ENCODE measurements around the gene STING1. TPM values are rescaled to one million over a fixed set of nuclear protein-coding genes. Genes with fewer than 3 reads are reported as not detected.
"Not testable (repeated sequence)": the region's sequence is repeated elsewhere in the genome, so short reads cannot be mapped to it uniquely, and the experiment has no call there.

The STING1 gene
- polyA plus RNA-seq (2013, experiment 1 of 2) = 0.34 TPM
- 0.28 TPM for polyA plus RNA-seq (2013, experiment 2 of 2)

DNA sequence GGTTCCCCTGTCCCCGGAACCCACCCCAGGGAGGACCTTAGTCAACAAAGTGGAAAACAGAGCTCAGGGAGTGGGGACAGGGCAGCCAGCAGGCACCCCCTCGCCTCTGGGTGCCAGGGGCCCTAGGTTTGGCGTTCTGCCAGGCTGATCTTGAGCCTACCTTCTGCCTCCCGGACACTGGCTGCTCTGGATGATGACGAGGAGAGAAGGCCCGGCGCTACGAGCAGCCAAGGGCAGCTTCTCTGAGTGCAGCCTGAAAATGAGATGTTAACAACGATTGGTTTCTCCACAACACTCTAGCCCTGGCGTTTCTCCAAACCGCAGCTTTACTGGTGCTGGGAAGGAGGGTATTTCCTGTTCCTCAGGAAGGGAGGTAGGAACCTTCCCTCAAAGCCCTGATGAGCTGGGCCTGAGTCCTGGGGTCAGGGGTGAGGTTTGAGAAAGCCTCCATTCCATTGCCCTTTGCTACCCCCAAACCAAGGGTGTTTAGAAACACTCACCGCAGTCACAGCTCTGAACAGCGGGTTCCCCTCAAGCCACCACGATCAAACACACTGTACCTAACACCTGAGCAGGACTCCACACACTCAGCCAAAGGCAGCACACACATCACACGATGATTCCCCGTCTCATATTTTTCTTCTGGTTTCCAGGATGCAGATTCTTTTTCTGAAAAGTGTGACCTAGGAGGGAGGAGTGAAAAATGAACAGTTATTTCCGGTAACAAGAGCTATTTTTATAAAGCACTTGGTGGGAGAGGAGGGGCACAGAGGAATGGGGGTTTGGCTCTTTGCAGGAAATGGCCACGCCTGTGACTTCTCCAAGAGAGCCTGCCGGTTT lies at the start of gene STING1:
TSS of gene STING1 (minus strand) at position 709 of the 840 bp plus-strand sequence. CDS start 1,054 bp downstream, outside the sequence.
- H3K18ac ChIP-seq (ENCODE audit: low read length) = no peak within 1 kb of the TSS
- no peaks in the 10 kb centered on the region for H3K79me2 ChIP-seq (ENCODE audit: control insufficient read depth, insufficient read depth, low read length)
- no peak within 1 kb of the TSS for H4K5ac ChIP-seq (ENCODE audit: low read length)
- no peak within 1 kb of the TSS for H3K4ac ChIP-seq (ENCODE audit: low read depth, low read length)
- no peak within 1 kb of the TSS for H3K9ac ChIP-seq (ENCODE audit: low read length)
- no peaks in the 10 kb centered on the region for H3K36me3 ChIP-seq (ENCODE audit: control insufficient read depth, insufficient read depth, low read length)
- H2AK5ac ChIP-seq (ENCODE audit: low read length) = no peak within 1 kb of the TSS
- no peaks in the 10 kb centered on the region for H3K27me3 ChIP-seq (ENCODE audit: insufficient read depth, low read length, poor library complexity)
- H3K56ac ChIP-seq (ENCODE audit: low read length) = no peak within 1 kb of the TSS
- no peak within 1 kb of the TSS for H2BK15ac ChIP-seq (replicated peaks; ENCODE audit: low read depth)
- no peak within 1 kb of the TSS for H3K4me2 ChIP-seq (ENCODE audit: low read length)
- DNase-seq = no peak
- WGBS (ENCODE audit: extremely low coverage, insufficient coverage, low lambda C conversion rate) = no CpG with 5 or more reads among the region's 19 CpGs
- no peaks in the 10 kb centered on the region for H3K79me1 ChIP-seq (ENCODE audit: low read length)
- no peak within 1 kb of the TSS for H3K27ac ChIP-seq (ENCODE audit: low read depth, low read length)
- H2BK5ac ChIP-seq (ENCODE audit: low read length) = no peak within 1 kb of the TSS
- no peak within 1 kb of the TSS for H4K8ac ChIP-seq (ENCODE audit: low read depth, low read length)
- no peak within 1 kb of the TSS for H3K4me3 ChIP-seq (ENCODE audit: low read length)
- H3K23ac ChIP-seq (ENCODE audit: low read length) = no peak within 1 kb of the TSS
- no peak within 1 kb of the TSS for H2BK120ac ChIP-seq (ENCODE audit: low read depth, low read length)
- H3K4me1 ChIP-seq (ENCODE audit: control insufficient read depth, low read depth, low read length) = no peaks in the 10 kb centered on the region

DNA sequence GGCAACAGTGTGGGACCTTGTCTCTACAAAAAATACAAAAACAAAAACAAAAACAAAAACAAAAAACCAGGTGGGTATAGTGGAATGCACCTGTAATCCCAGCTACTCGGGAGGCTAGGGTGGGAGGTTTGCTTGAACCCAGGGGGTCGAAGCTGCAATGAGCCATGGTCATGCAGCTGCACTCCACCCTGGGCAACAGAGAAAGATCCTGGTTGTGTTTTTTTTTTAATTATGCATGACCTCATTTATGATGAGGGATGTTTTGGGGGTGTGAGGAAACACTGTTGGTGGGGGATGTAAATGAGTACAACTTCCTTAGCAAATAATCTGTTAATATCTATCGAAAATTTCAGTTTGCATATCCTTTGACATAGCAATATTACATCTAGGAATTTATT lies 49.2 kb upstream of the STING1 start:
- no peak overlapping the region for H4K8ac ChIP-seq (ENCODE audit: low read depth, low read length)
- H3K36me3 ChIP-seq (ENCODE audit: control insufficient read depth, insufficient read depth, low read length) = no peaks in the 10 kb centered on the region
- H3K9ac ChIP-seq (ENCODE audit: low read length) = no peak overlapping the region
- no peak overlapping the region for H3K56ac ChIP-seq (ENCODE audit: low read length)
- no peaks in the 10 kb centered on the region for H3K79me1 ChIP-seq (ENCODE audit: low read length)
- H3K23ac ChIP-seq (ENCODE audit: low read length) = no peak overlapping the region
- H3K4me3 ChIP-seq (ENCODE audit: low read length) = no peak overlapping the region
- no peak overlapping the region for H2BK120ac ChIP-seq (ENCODE audit: low read depth, low read length)
- no peak overlapping the region for H3K4me2 ChIP-seq (ENCODE audit: low read length)
- H3K4ac ChIP-seq (ENCODE audit: low read depth, low read length) = no peak overlapping the region
- H2BK15ac ChIP-seq (replicated peaks; ENCODE audit: low read depth) = no peak overlapping the region
- no CpG with 5 or more reads among the region's 3 CpGs for WGBS (ENCODE audit: extremely low coverage, insufficient coverage, low lambda C conversion rate)
- H2BK5ac ChIP-seq (ENCODE audit: low read length) = no peak overlapping the region
- no peak overlapping the region for H4K5ac ChIP-seq (ENCODE audit: low read length)
- no peak overlapping the region for H3K27ac ChIP-seq (ENCODE audit: low read depth, low read length)
- no peak overlapping the region for H3K18ac ChIP-seq (ENCODE audit: low read length)
- H3K27me3 ChIP-seq (ENCODE audit: insufficient read depth, low read length, poor library complexity) = no peaks in the 10 kb centered on the region
- no peak for DNase-seq
- no peaks in the 10 kb centered on the region for H3K4me1 ChIP-seq (ENCODE audit: control insufficient read depth, low read depth, low read length)
- H2AK5ac ChIP-seq (ENCODE audit: low read length) = no peak overlapping the region
- no peaks in the 10 kb centered on the region for H3K79me2 ChIP-seq (ENCODE audit: control insufficient read depth, insufficient read depth, low read length)

DNA sequence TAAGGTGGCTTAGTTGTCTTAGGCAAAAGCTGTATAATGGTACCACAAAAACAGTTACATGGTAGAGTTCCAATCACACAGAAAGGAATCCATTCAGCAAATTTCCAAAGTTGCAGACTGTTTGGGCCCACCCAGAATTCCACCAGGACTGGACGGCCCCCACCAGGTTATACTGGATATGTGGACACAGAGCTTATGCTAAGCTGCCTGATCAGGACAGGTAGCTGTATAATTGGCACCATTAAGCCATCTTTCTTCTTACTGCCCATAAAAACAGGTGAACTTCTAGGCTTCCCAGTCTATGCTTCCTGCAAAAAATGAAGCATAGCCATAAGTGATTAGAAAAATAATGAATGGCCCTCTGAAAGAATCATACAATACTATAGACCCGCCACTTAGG lies 47.5 kb upstream of the STING1 start:
- H2BK120ac ChIP-seq (ENCODE audit: low read depth, low read length); H4K8ac ChIP-seq (ENCODE audit: low read depth, low read length); H4K5ac ChIP-seq (ENCODE audit: low read length); H2BK5ac ChIP-seq (ENCODE audit: low read length); H3K4ac ChIP-seq (ENCODE audit: low read depth, low read length); H3K79me1 ChIP-seq (ENCODE audit: low read length); H2BK15ac ChIP-seq (replicated peaks; ENCODE audit: low read depth); H3K18ac ChIP-seq (ENCODE audit: low read length); DNase-seq; H2AK5ac ChIP-seq (ENCODE audit: low read length); H3K4me2 ChIP-seq (ENCODE audit: low read length); H3K23ac ChIP-seq (ENCODE audit: low read length); H3K56ac ChIP-seq (ENCODE audit: low read length); H3K27me3 ChIP-seq (ENCODE audit: insufficient read depth, low read length, poor library complexity); H3K9ac ChIP-seq (ENCODE audit: low read length); H3K79me2 ChIP-seq (ENCODE audit: control insufficient read depth, insufficient read depth, low read length); H3K27ac ChIP-seq (ENCODE audit: low read depth, low read length); H3K4me1 ChIP-seq (ENCODE audit: control insufficient read depth, low read depth, low read length); H3K4me3 ChIP-seq (ENCODE audit: low read length); H3K36me3 ChIP-seq (ENCODE audit: control insufficient read depth, insufficient read depth, low read length): not testable (repeated sequence)
- WGBS (ENCODE audit: extremely low coverage, insufficient coverage, low lambda C conversion rate) = no CpG with 5 or more reads among the region's 2 CpGs

DNA sequence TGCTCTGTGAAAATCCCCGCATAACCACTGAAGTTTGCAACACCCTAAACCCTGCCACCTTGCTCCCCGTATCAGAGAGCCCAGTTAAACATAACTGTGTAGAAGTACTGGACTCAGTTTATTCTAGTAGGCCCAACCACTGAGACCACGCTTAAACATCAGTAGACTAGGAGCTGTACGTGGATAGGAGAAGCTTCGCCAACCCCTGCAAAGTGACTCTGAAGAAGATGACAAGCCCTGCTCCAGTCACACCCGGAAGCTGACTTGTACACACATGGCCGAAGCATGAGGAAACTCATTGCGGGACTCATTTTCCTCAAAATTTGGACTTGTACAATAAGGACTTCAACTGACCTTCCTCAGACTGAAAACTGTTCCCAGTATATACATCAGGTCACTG lies 46.1 kb upstream of the STING1 start:
- H3K4me1 ChIP-seq (ENCODE audit: control insufficient read depth, low read depth, low read length); H2BK5ac ChIP-seq (ENCODE audit: low read length); H2AK5ac ChIP-seq (ENCODE audit: low read length); H3K4me2 ChIP-seq (ENCODE audit: low read length); H3K79me1 ChIP-seq (ENCODE audit: low read length); H3K27ac ChIP-seq (ENCODE audit: low read depth, low read length); H3K27me3 ChIP-seq (ENCODE audit: insufficient read depth, low read length, poor library complexity); H3K4me3 ChIP-seq (ENCODE audit: low read length); DNase-seq; H3K4ac ChIP-seq (ENCODE audit: low read depth, low read length); H4K8ac ChIP-seq (ENCODE audit: low read depth, low read length); H4K5ac ChIP-seq (ENCODE audit: low read length); H3K79me2 ChIP-seq (ENCODE audit: control insufficient read depth, insufficient read depth, low read length); H3K56ac ChIP-seq (ENCODE audit: low read length); H3K23ac ChIP-seq (ENCODE audit: low read length); H2BK15ac ChIP-seq (replicated peaks; ENCODE audit: low read depth); H3K9ac ChIP-seq (ENCODE audit: low read length); H3K18ac ChIP-seq (ENCODE audit: low read length); H2BK120ac ChIP-seq (ENCODE audit: low read depth, low read length); H3K36me3 ChIP-seq (ENCODE audit: control insufficient read depth, insufficient read depth, low read length): not testable (repeated sequence)
- WGBS (ENCODE audit: extremely low coverage, insufficient coverage, low lambda C conversion rate) = no CpG with 5 or more reads among the region's 8 CpGs

DNA sequence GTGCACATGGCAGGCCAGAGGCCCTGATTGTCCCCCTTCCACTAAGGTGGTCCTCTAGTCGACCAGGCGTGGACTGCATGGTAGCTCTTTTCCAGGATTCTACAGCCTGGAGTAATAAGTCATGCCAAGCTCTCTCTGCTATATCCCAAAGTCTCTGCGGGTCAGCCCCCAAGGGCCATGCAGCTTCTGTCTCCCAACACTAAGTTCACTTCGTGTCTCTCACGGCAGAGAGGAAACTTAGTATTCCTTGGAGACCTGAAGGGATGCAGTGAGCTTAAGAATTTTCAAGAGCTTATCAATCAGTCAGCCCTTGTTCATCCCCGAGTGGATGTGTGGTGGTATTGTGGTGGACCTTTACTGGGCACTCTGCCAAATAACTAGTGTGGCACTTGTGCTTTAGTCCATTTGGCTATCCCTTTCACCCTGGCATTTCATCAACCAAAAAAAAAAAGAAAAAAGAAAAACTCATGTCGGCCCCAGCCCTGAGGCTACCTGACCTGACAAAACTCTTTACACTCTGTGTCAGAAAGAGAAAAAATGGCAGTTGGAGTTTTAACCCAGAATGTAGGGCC lies 45.4 kb upstream of the STING1 start:
- no CpG with 5 or more reads among the region's 7 CpGs for WGBS (ENCODE audit: extremely low coverage, insufficient coverage, low lambda C conversion rate)
- not testable (repeated sequence) for H3K4me1 ChIP-seq (ENCODE audit: control insufficient read depth, low read depth, low read length); H3K18ac ChIP-seq (ENCODE audit: low read length); H3K4me3 ChIP-seq (ENCODE audit: low read length); H3K27ac ChIP-seq (ENCODE audit: low read depth, low read length); H3K9ac ChIP-seq (ENCODE audit: low read length); H3K56ac ChIP-seq (ENCODE audit: low read length); H3K4me2 ChIP-seq (ENCODE audit: low read length); H3K79me1 ChIP-seq (ENCODE audit: low read length); H3K27me3 ChIP-seq (ENCODE audit: insufficient read depth, low read length, poor library complexity); DNase-seq; H3K4ac ChIP-seq (ENCODE audit: low read depth, low read length); H4K8ac ChIP-seq (ENCODE audit: low read depth, low read length); H3K36me3 ChIP-seq (ENCODE audit: control insufficient read depth, insufficient read depth, low read length); H2AK5ac ChIP-seq (ENCODE audit: low read length); H2BK120ac ChIP-seq (ENCODE audit: low read depth, low read length); H3K79me2 ChIP-seq (ENCODE audit: control insufficient read depth, insufficient read depth, low read length); H3K23ac ChIP-seq (ENCODE audit: low read length); H4K5ac ChIP-seq (ENCODE audit: low read length); H2BK5ac ChIP-seq (ENCODE audit: low read length); H2BK15ac ChIP-seq (replicated peaks; ENCODE audit: low read depth)
